ENCODE measurements around the gene CLDN1.

CLDN1 gene

DNA sequence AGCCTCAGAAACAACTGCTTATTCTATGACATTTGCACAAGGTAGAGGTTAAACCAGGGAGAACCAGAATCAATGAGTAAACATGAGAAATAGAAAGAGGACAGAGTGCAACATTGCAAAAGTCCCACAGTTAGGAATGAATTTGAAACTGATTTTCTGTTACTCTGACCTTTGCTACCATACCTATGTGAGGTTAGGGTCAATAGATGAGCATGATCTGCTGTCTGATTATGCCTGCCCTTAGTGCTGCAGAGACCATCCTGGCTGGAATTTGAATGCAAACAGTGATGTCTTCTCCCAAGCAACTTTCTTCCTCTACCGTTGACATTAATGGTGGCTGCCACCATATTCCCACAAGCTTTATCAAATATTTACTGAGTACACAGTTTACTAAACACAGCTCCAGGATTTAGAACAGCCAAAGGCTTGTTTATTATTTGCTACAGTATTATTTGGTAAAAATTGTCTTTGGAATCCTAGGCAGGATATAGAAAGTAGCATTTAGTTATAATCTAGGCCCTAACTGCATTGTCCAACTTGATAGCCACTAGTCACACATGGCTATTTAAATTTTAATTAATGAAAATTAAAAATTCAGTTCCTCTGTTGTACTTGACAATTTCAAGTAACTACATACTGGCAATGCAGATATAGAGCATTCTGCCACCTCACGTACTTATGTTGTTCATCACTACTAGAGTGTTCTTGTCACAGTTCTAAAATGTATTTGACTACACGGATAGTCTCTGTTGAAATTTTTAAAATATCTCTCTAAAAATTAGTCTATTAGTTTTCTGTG lies 8.9 kb upstream of the CLDN1 start:
- DNase-seq = no peak

DNA sequence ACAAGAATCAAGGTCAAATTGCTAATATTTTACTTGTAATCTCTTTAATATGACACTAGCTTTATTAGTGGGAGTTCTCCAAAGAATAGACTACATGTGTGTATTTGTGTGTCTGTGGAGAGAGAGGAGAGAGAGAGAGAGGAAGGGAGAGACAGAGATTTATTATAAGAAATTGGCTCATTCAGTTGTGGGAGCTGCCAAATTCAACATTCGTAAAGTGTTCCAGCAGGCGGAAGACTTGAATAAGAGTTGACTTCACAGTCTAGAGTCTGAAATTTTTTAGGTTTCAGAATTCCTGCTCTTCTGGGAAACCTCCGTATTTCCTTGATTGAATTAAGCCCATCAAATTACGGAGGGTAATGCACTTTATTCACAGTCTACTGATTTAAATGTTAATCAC lies 4.7 kb upstream of the CLDN1 start:
- no peak for DNase-seq

DNA sequence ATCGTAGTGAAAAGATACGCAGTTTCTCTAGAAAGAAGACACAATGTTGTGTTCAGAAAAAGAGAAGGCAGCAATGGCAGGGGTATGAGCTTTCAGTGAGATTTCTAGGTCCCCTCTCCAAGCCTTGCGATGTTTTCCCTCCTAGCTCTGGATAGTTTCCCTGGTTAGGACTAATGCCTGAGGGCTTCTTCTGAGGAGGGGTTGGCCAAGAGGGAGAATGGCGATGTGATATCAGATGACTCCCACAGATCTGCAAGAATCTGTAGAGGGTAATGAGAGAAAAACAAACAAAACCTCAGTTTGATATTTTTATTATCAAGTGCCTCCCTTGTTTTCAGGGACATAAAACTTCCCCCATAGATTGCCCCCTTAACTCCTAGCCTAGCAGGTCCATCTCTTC lies 4.1 kb upstream of the CLDN1 start:
- DNase-seq = no peak

DNA sequence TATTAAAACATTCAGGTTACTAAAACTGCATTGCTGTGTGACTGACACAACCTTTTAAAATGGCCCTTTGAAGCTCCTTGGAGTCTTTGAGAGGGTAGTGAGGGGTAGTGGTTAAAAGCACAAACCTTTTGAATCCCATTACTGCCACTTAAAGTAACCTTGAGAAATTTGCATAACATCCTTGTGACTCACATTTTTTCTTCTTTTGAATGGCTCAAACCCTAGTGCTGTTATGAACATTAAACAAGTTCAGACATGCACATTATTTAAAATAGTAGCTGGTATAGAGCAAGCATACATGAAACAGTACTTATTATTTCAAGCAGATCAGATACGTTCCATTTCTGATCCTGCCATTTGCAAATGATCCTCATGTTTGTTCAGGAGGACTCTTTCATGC lies 3.7 kb upstream of the CLDN1 start:
- DNase-seq = no peak

DNA sequence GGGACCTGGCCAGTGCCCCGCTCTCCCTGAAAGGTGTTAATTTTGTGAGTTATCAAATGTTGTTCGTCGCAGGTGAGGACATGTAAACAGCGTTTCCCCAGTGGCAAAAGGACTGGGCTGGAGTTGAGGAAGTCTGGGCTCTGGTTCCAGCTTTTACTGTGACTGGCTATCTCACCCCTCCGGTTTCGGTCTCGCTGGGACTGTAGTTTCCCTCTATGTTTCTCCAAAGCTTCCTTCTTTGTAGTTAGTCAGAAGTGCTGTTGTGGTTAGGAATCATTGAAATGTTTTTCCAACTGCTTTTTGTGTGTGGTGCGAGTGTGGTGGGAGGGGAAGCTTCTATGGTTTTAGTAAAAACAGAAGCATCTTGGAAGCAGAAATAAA lies 990 bp upstream of the CLDN1 start:
- DNase-seq = no peak

DNA sequence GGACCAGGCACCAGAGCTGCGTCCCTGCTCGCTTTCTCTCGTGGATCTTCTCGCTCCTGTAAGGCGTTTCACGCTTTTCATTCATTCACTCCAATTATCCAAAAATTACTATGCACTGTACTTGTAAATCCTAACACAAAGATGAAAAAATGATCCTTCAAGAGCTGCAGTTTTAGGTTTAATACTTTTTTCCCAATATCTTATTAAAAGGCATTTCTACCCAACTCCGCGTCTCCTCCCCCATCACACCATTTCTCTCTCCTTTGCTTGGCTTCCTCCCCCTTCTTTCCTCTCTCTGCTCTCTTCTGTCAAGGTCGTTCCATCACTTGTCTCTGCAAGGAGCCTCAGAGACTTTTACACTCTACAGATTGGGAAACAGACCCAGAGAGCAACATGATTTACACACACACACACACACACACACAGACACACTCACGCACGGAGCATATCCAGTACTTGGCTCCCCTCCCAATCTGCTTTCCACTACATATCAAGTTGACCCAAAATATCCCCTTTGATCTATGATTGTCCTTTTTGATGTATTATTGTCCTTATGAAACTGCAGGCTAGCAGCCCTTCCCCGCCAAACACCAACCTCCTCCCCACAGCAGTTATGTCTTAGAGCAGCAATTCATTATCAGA lies 479 bp upstream of the CLDN1 start:
- no peak for DNase-seq

DNA sequence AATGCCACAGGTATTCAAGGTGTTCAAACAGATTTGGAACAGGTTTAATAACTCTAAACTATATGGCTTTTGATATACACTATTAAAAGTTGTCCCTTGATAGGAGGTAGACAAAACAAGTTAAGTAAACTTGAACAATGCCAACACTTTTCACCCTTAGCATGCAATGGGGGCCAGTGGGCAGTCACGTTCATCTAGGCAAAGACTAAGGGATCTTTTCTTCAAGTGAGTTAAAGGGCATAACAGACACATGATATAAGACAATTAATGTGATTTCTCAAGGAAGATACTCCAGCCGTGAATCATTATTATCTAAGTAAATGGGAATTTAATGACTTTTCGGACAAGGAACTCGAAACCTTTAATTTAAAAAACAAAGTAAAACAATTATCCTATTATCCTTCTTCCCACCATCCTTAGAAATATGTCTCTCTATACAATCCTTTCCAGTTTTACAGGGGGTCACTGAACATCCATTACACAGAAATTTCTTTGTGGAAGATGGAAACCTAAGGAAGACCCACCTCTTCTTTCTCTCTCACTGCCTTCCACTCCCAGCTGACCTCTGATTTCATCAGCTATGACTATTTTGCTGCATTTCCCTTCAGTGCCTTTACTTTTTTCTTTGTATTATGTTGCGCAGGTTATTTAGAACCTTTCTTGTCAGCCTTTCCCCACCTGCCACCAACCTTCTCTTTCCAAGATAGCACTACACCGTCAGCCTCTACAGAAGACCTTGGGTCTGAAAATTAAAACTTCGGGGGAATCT lies 1.5 kb downstream of the CLDN1 start:
- DNase-seq = no peak

DNA sequence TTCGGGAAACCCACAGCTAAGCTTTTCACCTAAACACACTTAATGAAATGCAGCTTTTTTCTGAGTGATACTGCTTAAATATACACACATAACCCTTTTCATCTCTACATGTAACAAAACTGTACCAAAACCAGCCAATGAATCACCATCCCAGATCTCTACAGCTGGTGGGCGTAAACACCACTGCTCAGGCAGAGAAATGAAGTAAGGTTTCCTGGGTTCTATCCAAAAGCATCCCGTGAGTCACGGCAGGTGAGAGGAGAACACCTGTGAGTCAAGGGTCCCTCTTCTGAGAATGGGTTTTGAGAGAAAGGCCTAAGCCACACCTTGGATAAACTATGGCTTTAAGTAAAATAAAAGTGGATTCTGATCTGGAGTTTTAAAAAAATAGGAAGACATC lies 2.6 kb downstream of the CLDN1 start:
- no peak for DNase-seq

DNA sequence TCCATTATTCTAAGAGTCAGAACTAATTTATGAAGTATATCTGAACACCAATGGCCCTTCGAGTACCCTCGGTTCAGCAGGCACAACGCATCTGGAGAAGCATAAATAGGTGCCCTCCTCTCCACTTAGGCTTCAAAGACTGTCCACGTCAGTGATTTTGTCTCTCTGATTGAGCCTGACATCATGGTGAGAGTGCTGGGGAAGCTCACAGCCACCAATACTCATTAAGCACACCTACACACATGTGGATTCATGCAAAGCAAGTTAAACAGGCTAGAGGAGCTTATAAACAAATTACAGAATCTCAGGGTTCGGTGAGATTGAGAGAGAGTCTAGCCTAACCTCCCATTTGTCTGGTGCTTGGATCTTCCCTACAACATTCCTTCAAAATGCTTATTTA lies 3.6 kb downstream of the CLDN1 start:
- no peak for DNase-seq

DNA sequence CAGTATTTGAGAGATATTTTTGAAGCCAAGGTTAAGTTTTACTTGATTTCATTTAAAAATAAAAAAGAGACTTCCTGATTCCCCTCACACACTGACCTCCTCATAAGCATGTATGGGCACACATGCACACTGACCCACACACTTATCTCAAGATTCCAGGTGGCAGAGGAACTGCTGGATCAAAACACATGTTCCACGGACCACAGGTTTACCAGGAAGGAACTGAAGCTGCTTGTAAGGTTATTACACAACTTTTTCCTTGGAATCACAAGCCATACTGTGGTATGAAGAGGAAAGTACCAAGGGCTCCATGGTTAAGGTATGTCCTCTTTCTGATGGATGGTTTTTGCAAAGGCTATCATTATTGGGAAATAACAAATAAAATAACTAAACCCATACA lies 7.5 kb downstream of the CLDN1 start:
- DNase-seq = no peak

DNA sequence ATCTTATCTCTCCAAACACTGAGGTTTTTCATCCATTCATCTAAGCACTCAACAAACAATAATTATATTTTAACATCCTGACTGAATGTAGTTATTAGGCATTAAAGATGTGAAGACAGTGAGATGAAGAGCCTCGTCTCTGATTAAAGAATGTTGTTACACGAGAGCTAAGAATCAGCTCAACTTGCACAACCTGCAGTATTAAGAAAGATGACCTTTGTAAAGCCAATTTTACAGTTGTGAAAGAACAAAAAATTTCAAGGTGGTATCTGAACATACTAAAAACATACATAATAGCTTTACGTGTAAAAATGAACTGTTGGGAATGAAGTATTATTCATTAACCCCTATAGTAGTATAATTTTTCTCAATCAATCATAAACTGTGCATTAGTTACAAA lies 12.8 kb downstream of the CLDN1 start:
- no peak for DNase-seq

DNA sequence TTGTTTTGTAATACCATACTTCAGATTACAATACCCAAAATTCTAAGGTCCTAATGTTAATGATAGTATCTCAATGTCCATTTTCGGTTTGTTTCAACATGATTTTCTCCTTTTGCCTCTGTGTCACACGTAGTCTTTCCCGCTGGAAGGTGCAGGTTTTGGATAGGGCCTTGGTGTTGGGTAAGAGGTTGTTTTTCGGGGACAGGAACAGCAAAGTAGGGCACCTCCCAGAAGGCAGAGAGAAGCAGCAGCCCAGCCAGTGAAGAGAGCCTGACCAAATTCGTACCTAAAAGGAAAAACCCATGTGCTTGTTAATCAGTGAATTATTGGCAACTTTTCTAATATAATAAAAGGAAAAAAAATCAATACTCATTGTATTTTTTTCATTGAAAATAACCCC lies 14.1 kb downstream of the CLDN1 start:
- no peak for DNase-seq

DNA sequence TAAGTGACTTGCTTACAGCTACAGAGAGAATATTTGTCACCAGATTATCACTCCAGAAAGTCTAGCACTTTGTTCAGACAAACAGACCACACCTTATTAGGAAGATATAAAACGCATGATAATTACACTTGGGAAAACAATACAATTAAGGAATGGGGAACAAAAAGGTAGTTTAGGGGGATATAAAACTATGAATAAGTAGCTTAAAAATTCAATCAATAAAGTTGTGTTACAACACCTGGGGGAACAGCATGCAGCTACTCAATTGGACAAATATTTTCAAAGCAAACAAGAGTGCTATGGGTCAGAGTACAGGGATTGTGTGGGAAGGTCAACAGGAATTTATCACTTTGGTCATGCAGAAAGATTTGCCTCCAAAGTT lies 15.1 kb downstream of the CLDN1 start:
- no peak for DNase-seq

DNA sequence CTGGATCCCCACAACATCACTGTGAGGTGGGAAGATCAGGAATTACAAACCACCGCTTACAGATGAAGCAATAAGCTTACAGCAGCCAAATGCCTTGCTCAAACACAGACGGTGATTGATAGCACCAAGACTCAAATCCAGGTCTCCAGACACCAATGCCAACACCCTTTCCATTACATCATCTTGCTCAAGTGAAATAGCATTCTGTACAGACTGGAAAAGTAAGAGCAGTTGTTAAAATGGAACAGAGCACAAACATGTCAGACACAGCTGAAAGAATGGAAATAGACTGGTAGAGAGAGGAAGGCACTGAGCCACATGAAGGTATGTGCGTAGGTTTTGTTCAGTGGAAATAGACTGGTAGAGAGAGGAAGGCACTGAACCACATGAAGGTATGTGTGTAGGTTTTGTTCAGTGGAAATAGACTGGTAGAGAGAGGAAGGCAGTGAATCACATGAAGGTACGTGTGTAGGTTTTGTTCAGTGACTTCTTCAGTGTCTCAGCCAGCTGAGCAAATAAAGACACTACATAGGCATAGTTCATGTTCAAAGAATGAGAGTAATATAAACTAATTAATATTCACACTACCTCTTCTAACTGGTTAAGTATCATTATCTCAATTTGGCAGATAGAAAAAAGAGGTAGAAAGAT lies 15.6 kb downstream of the CLDN1 start:
- DNase-seq = no peak

DNA sequence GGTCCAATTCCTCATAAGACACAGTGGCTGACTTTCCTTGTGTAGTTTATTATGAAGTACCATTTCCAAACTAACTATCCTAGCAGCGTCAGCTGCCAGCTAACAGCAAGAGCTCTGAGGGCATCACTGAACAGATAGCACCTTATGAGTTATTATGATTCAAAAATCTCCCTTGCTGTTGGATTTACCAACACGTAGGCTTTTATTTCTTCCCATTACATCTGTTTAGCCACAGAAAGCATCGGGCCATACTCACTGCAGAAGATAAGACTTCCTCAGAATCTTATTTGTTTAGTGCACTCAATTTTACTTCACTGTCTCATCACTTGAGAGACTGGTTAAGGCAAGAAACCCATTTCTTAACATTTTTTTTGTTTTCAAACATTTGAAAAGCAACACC lies 16.2 kb downstream of the CLDN1 start:
- no peak for DNase-seq

DNA sequence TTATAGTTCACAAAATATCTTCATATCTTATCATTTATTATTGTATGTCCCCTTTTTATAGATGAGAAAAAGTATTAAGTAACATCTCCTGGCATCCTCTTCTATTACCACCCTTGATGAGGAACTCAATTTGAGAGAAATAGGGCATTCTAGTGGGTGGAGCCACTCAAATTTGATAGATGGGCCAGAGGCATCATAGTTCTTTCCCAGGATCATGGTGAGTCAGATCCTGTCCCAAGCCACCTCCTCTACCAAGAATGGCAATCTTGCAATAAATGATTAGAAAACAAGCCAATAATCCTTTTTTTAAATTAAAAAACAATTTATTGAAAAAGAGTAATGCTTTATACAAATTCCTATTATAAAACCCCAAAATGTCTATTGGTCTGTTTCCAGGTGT lies 16.8 kb downstream of the CLDN1 start:
- no peak for DNase-seq

DNA sequence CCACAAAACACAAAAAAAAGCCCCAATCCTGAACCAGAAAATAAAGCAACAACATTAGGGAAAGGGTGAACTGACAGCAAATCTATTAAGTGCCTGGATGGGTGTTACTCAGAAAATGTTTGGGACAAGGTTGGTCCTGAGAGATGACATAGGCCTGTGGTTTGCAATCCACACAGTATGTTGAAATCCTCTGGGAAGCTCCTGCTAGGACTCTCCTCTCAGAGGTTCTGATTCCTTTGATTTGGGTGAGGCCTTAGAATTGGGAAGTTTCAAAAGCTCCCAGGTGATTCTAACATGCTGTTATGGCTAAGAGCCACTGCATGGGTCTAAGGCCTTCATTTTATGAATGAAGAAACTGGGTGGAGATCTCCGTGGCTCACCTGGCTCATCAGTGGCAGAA lies 18.4 kb downstream of the CLDN1 start:
- DNase-seq = no peak

DNA sequence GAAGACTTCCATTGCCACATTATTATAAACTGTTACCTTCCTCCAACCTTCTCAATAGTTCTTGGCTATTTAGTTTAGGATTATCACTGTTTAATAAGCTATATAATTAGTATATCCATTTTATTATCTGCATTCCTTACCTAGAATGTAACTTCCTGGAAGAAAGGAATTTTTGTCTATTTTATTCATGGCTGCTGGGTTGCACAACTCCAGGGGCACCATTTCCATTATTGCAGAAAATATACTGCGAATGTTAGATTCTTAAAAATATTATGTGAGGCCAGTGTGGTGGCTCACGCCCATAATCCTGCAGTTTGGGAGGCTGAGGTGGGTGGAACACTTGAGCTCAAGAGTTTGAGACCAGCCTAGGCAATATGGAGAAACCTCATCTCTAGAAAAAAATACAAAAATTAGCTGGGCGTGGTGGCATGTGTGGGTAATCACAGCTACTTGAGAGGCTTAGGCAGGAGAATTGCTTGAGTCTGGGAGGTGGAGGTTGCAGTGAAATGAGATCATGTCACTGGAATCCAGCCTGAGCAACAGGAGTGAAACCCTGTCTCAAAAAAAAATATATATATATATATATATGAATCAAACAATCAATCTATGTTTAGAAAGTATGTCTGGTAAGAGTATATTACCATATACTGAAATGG lies 19.9 kb downstream of the CLDN1 start:
- DNase-seq = no peak

DNA sequence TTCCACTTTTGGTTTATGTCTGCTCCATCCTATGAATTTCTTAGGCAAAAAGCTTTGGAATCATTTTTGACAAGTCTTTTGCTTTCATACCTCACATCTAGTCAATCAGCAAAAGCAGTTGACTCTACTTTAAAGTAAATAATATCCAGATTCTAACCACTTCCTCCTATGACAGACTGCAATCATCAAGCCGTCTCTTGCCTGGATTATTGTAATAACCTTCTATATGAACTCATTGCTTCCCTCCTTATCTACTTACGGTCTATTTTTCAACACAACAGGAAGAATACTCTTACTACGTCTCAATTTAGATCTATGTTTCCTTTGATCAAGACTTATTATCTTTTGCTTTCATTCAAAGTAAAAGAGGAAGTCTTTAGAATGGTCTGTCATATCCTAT lies 20.7 kb downstream of the CLDN1 start:
- DNase-seq = no peak

DNA sequence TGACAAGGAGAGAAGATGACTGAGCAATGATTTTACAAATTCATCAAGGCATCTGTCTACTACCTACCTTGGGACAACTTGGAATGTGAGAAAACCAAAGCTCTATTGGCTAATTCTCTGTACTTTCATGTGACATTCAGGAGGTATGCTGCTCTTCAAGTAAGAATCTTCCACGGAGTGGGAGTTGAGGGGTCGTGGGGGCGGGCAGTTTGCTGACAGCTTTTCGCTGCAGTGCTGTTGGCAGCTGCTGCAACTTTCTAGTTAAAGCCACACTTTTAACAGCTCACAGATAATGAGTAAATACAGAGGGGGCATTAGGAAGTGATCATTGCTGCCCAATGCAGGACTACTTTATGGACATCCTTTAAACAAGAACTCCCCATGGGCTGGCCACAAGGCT lies 22.3 kb downstream of the CLDN1 start:
- no peak for DNase-seq

DNA sequence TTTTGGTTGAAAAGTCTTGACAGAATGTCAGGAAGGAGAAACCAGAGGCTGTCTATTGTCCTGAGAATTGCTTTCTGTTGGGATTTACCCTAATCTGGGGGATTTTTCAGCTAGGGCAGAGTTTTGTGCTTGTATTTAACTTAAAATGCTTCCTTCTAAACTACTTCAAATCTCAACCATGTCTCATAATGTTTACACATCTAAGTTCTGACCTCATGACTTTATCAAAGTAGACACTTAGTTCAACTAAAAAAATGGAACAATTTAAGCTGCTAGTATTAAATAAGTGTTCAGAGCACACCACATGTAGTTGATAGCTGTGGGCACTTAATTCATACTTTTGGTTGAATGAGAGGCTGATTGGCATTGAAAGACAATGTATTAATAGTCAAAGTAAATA lies 28.2 kb downstream of the CLDN1 start:
- DNase-seq = no peak

DNA sequence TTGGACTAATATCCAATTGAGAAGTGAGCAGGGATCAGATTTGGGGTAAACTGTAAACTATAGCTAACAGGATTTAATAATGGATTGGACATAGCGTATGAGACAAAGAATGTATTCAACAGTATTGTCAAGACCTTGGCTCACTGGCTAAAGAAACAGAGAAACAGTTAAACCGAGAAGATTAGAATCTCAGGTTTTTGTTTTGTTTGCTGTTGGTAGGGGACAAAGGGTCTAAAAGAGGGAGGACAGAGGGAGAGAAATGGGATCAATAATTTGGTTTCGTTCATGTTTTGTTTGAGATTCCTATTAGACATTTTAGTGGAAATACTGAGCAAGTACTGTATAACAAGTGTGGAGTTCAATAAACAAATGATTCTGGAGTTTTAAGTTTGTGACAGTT lies 28.6 kb downstream of the CLDN1 start:
- DNase-seq = no peak

DNA sequence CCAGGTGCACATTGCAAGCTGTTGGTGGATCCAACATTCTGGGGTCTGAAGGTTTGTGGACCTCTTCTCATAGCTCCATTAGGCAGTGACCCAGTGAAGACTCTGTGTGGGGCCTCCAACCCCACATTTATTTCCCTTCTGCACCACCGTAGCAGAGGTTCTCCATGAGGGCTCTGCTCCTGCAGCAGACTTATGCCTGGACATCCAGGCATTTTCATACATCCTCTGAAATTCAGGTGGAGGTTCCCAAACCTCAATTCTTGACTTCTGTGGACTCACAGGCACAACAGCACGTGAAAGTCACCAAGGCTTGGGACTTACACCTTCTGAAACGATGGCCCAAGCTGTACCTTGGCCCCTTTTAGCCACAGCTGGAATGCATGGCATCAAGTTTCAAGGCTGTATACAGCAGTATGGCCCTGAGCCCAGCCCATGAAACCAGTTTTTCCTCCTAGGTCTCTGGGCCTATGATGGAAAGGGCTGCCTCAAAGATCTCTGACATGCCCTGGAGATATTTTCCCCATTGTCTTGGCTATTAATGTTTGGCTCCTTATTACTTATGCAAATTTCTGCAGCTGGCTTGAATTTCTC lies 30.2 kb downstream of the CLDN1 start:
- no peak for DNase-seq

Measured in NCI-H1436 (cell line).